ENCODE measurements around the gene TMEM132C. TPM values are rescaled to one million over a fixed set of nuclear protein-coding genes. Genes with fewer than 3 reads are reported as not detected.

The TMEM132C gene
- total RNA-seq, 1 experiment from 2014 or later, result not detected

GRCh38 chr12:128680555-128680954 lies 413.6 kb downstream of the TMEM132C start:
- intact Hi-C loops (cut with micrococcal nuclease), result no loop called here
- CTCF ChIA-PET, result no interaction called here
- Mint-ChIP-seq H3K27ac (ENCODE audit: low read depth, unreplicated experiment) (no peak overlapping the region), H3K4me1 (ENCODE audit: insufficient read depth, unreplicated experiment) (no peaks in the 10 kb centered on the region), H3K36me3 (ENCODE audit: insufficient read depth, unreplicated experiment) (no peaks in the 10 kb centered on the region), H3K9me3 (ENCODE audit: unreplicated experiment) (peaks cover 45% of the 10 kb centered on the region), H3K4me3 (ENCODE audit: unreplicated experiment) (no peak overlapping the region), H3K27me3 (ENCODE audit: insufficient read depth, unreplicated experiment) (no peaks in the 10 kb centered on the region)
- BruUV-seq (replicated peaks), result no TSS peak
- no peak for TF ChIP-seq CTCF (IDR thresholded peaks at IDR 0.05; ENCODE audit: unreplicated experiment)
- POLR2A ChIA-PET, result no interaction called here
- no peak for DNase-seq (ENCODE audit: unreplicated experiment)

GRCh38 chr12:128682548-128683275 lies 415.7 kb downstream of the TMEM132C start:
- H3K4me1 Mint-ChIP-seq (ENCODE audit: insufficient read depth, unreplicated experiment), result no peaks in the 10 kb centered on the region
- no peak for TF ChIP-seq CTCF (IDR thresholded peaks at IDR 0.05; ENCODE audit: unreplicated experiment)
- H3K27me3 Mint-ChIP-seq (ENCODE audit: insufficient read depth, unreplicated experiment), result no peaks in the 10 kb centered on the region
- H3K27ac Mint-ChIP-seq (ENCODE audit: low read depth, unreplicated experiment), result no peak overlapping the region
- H3K36me3 Mint-ChIP-seq (ENCODE audit: insufficient read depth, unreplicated experiment), result no peaks in the 10 kb centered on the region
- no TSS peak for BruUV-seq (replicated peaks)
- intact Hi-C loops (cut with micrococcal nuclease), result no loop called here
- POLR2A ChIA-PET, result no interaction called here
- H3K4me3 Mint-ChIP-seq (ENCODE audit: unreplicated experiment), result no peak overlapping the region
- no peak for DNase-seq (ENCODE audit: unreplicated experiment)
- peaks cover 44% of the 10 kb centered on the region for H3K9me3 Mint-ChIP-seq (ENCODE audit: unreplicated experiment)
- CTCF ChIA-PET, result interaction anchor here (0.6 kb wide), 2 partner anchors 9 to 343 kb away, joined by 3 to 4 read pairs; no protein-coding TSS in a partner anchor

- no peak overlapping the region for H3K27ac Mint-ChIP-seq (ENCODE audit: low read depth, unreplicated experiment)
- no peaks in the 10 kb centered on the region for H3K27me3 Mint-ChIP-seq (ENCODE audit: insufficient read depth, unreplicated experiment)
- no peak for DNase-seq (ENCODE audit: unreplicated experiment)
- intact Hi-C loops (cut with micrococcal nuclease), result no loop called here
- ChIA-PET POLR2A (no interaction called here), CTCF (interaction anchor here (1.0 kb wide), 1 partner anchor 122 kb away, joined by 3 read pairs; no protein-coding TSS in a partner anchor)
- peaks cover 52% of the 10 kb centered on the region for H3K9me3 Mint-ChIP-seq (ENCODE audit: unreplicated experiment)
- H3K4me1 Mint-ChIP-seq (ENCODE audit: insufficient read depth, unreplicated experiment), result no peaks in the 10 kb centered on the region
- no peak for TF ChIP-seq CTCF (IDR thresholded peaks at IDR 0.05; ENCODE audit: unreplicated experiment)
- no peaks in the 10 kb centered on the region for H3K36me3 Mint-ChIP-seq (ENCODE audit: insufficient read depth, unreplicated experiment)
- no TSS peak for BruUV-seq (replicated peaks)
- no peak overlapping the region for H3K4me3 Mint-ChIP-seq (ENCODE audit: unreplicated experiment)
Observed at GRCh38 chr12:128684352-128684751, 417.4 kb downstream of the TMEM132C start.

- H3K27me3 Mint-ChIP-seq (ENCODE audit: insufficient read depth, unreplicated experiment), result no peaks in the 10 kb centered on the region
- ChIA-PET POLR2A (no interaction called here), CTCF (interaction anchor here (0.5 kb wide), 1 partner anchor 432 kb away, joined by 4 read pairs; no protein-coding TSS in a partner anchor)
- peaks cover 44% of the 10 kb centered on the region for H3K9me3 Mint-ChIP-seq (ENCODE audit: unreplicated experiment)
- intact Hi-C loops (cut with micrococcal nuclease), result no loop called here
- H3K4me3 Mint-ChIP-seq (ENCODE audit: unreplicated experiment), result no peak overlapping the region
- H3K27ac Mint-ChIP-seq (ENCODE audit: low read depth, unreplicated experiment), result no peak overlapping the region
- no peak for TF ChIP-seq CTCF (IDR thresholded peaks at IDR 0.05; ENCODE audit: unreplicated experiment)
- DNase-seq (ENCODE audit: unreplicated experiment), result no peak
- H3K36me3 Mint-ChIP-seq (ENCODE audit: insufficient read depth, unreplicated experiment), result no peaks in the 10 kb centered on the region
- no TSS peak for BruUV-seq (replicated peaks)
- H3K4me1 Mint-ChIP-seq (ENCODE audit: insufficient read depth, unreplicated experiment), result no peaks in the 10 kb centered on the region
Observed at GRCh38 chr12:128685903-128686475, 419.0 kb downstream of the TMEM132C start.
